ENCODE results near the gene MYL6B. TPM values are rescaled to one million over a fixed set of nuclear protein-coding genes. Genes with fewer than 3 reads are reported as not detected.
A peak's percentile ranks its signal among the peaks of the same experiment; 100 is the strongest.
"Not testable (repeated sequence)": the region's sequence is repeated elsewhere in the genome, so short reads cannot be mapped to it uniquely, and the experiment has no call there.

MYL6B gene
- polyA plus RNA-seq, 1 experiment, result 75.4 TPM

DNA sequence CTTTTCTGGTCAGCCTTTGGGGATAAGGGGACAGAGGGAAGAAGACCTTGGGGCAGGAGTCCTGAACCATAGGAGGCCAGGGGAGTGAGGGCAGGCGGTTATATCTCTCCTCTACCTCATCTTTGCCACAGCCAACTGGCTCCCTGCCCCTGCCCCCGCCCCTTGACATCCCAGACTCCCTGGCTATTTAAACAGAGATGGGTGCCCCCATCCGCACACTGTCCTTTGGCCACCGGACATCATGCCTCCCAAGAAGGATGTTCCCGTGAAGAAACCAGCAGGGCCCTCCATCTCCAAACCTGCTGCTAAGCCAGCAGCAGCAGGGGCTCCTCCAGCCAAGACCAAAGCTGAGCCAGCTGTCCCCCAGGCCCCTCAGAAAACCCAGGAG is 1.3 kb downstream of the MYL6B start:
- no peak for TF ChIP-seq CTCF (IDR thresholded peaks at IDR 0.05; ENCODE audit: insufficient read depth, low read depth, low read length)
- CTCF ChIA-PET, result interaction anchor here (1.8 kb wide), 1 partner anchor 36 kb away, joined by 7 read pairs; the partner anchor contains the start of gene SMARCC2
- H3K4me3 ChIP-seq (ENCODE audit: low read depth, low read length), result no peak overlapping the region
- no peaks in the 10 kb centered on the region for H3K27me3 ChIP-seq (ENCODE audit: control insufficient read depth, insufficient read depth, low read length)
- no peak for DNase-seq (ENCODE audit: low read depth)
- peaks cover 2% of the 10 kb centered on the region; the same call in 1 of the 2 replicates for H3K36me3 ChIP-seq (ENCODE audit: control insufficient read depth, insufficient read depth, low read length)
- POLR2A ChIA-PET, result no interaction called here

GRCh38 chr12:56154246-56154771 is 1.9 kb downstream of the MYL6B start:
- no peak for TF ChIP-seq CTCF (IDR thresholded peaks at IDR 0.05; ENCODE audit: insufficient read depth, low read depth, low read length)
- CTCF ChIA-PET, result interaction anchor here (1.6 to 2.8 kb wide), 4 partner anchors 27 to 35 kb away, joined by 3 to 10 read pairs (median 7); partner anchors contain the start of genes ESYT1 and SMARCC2
- H3K4me3 ChIP-seq (ENCODE audit: low read depth, low read length), result no peak overlapping the region
- no peak for DNase-seq (ENCODE audit: low read depth)
- POLR2A ChIA-PET, result no interaction called here
- H3K36me3 ChIP-seq (ENCODE audit: control insufficient read depth, insufficient read depth, low read length), result peaks cover 2% of the 10 kb centered on the region; the same call in 1 of the 2 replicates
- H3K27me3 ChIP-seq (ENCODE audit: control insufficient read depth, insufficient read depth, low read length), result no peaks in the 10 kb centered on the region

GRCh38 chr12:56154818-56155217 is 2.4 kb downstream of the MYL6B start:
- CTCF ChIA-PET, result interaction anchor here (1.6 to 2.8 kb wide), 4 partner anchors 28 to 35 kb away, joined by 3 to 10 read pairs (median 7); partner anchors contain the start of genes ESYT1 and SMARCC2
- POLR2A ChIA-PET, result no interaction called here
- peaks cover 5% of the 10 kb centered on the region for H3K36me3 ChIP-seq (ENCODE audit: control insufficient read depth, insufficient read depth, low read length)

GRCh38 chr12:56155256-56155845 is 3.0 kb downstream of the MYL6B start:
- TF ChIP-seq CTCF (IDR thresholded peaks at IDR 0.05; ENCODE audit: insufficient read depth, low read depth, low read length), result no peak
- no peak for DNase-seq (ENCODE audit: low read depth)
- H3K4me3 ChIP-seq (ENCODE audit: low read depth, low read length), result no peak overlapping the region
- ChIA-PET CTCF (interaction anchor here (1.6 to 2.8 kb wide), 4 partner anchors 28 to 36 kb away, joined by 3 to 10 read pairs (median 7); partner anchors contain the start of genes ESYT1 and SMARCC2), POLR2A (no interaction called here)
- peaks cover 10% of the 10 kb centered on the region for H3K36me3 ChIP-seq (ENCODE audit: control insufficient read depth, insufficient read depth, low read length)
- no peaks in the 10 kb centered on the region for H3K27me3 ChIP-seq (ENCODE audit: control insufficient read depth, insufficient read depth, low read length)

More at GRCh38 chr12:56154818-56155217, 2.4 kb downstream of the MYL6B start:
- TF ChIP-seq CTCF (IDR thresholded peaks at IDR 0.05; ENCODE audit: insufficient read depth, low read depth, low read length), result no peak
- DNase-seq (ENCODE audit: low read depth), result no peak
- H3K4me3 ChIP-seq (ENCODE audit: low read depth, low read length), result no peak overlapping the region
- H3K27me3 ChIP-seq (ENCODE audit: control insufficient read depth, insufficient read depth, low read length), result no peaks in the 10 kb centered on the region

DNA sequence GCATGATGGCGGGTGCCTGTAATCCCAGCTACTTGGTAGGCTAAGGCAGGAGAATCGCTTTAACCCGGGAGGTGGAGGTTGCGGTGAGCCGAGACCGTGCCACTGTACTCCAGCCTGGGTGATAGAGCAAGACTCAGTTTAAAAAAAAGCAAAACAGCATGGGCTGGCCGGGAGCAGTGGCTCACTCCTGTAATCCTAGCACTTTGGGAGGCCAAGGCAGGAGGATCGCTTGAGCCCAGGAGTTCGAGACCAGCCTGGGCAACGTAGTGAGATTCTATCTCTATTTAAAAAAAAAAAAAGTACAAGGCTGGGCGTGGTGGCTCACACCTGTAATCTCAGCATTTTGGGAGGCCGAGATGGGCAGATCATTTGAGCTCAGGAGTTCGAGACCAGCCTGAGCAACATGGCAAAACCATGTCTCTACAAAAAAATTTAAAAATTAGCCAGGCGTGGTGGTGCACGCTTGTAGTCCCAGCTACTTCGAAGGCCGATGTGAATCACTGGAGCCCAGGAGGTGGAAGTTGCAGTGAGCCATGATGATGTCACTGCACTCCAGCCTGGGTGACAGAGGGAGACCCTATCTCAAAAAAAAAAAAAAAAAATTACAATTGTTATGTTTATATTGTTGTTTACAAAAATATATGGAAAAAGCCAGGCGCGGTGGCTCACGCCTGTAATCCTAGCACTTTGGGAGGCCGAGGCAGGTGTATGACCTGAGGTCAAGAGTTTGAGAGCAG is 4.2 kb downstream of the MYL6B start:
- CTCF ChIA-PET, result interaction anchor here (0.6 to 2.8 kb wide), 3 partner anchors 30 to 67 kb away, joined by 3 to 10 read pairs (median 4); partner anchors contain the start of genes ESYT1 and SMARCC2
- peaks cover 21% of the 10 kb centered on the region for H3K36me3 ChIP-seq (ENCODE audit: control insufficient read depth, insufficient read depth, low read length)
- POLR2A ChIA-PET; H3K27me3 ChIP-seq (ENCODE audit: control insufficient read depth, insufficient read depth, low read length); DNase-seq (ENCODE audit: low read depth): not testable (repeated sequence)
- H3K4me3 ChIP-seq (ENCODE audit: low read depth, low read length), result peak overlapping the region; percentile 64; the same call in 1 of the 2 replicates

Data from BJ (cell line).